GM12892 (cell line): ENCODE measurements around the gene NSD2.

Experiments used
- POLR2AphosphoS5 ChIP-seq: IDR thresholded peaks from 2 replicates; pipeline ENCODE4 v1.6.1; 2011; ENCODE audit warnings: low read depth, low read length, control low read depth
- TAF1 ChIP-seq: IDR thresholded peaks from 2 replicates; pipeline ENCODE4 v1.6.1; 2011; ENCODE audit warnings: low read depth, mild to moderate bottlenecking, control low read depth, low read length, borderline replicate concordance

GRCh38 chr4:1896658-1896991, 25.4 kb downstream of the NSD2 start:
- no peak for TF ChIP-seq POLR2AphosphoS5
- no peak for TF ChIP-seq TAF1
